Neural cell (in vitro differentiated cells): ENCODE data around the gene CILP. TPM values are rescaled to one million over a fixed set of nuclear protein-coding genes. Genes with fewer than 3 reads are reported as not detected.

Source experiments
- polyA plus RNA-seq: library from polyadenylated mRNA; depleted of rRNA; stranded (reverse); fragments of >200 nt; gene quantifications from 2 replicates; pipeline ENCODE4 v1.2.3, GENCODE V29; 2014
- small RNA-seq, 3 experiments: library from RNA; depleted of rRNA; stranded (forward); fragments of <200 nt; gene quantifications; one replicate each; pipeline ENCODE3, GENCODE V24; 2012

The CILP gene
- polyA plus RNA-seq, 1 donor from 2014 or later: 1.4 TPM

Small RNA genes within 50 kb of the gene (small RNA-seq; reads per million reads assigned to genes)
- 0 reads per million in 3 experiments for gene AC068213.1
- gene RNU6-686P: 0 reads per million in 3 experiments

Other genes starting within 250 kb of the CILP start
- gene SPG21, start 221.6 kb downstream of the CILP start, polyA plus RNA-seq: 67.6 and 67.7 TPM in 2 replicates
- gene MTFMT, start 181.8 kb downstream of the CILP start, polyA plus RNA-seq: 14.4 and 21.3 TPM in 2 replicates
- gene SLC51B, start 166.1 kb downstream of the CILP start, polyA plus RNA-seq: not detected in 2 replicates
- not detected in 2 replicates for gene RASL12, start 143.5 kb downstream of the CILP start, polyA plus RNA-seq
- gene KBTBD13, start 134.7 kb downstream of the CILP start, polyA plus RNA-seq: not detected in 2 replicates
- 10.3 TPM in 2 replicates for gene UBAP1L, start 96.3 kb downstream of the CILP start, polyA plus RNA-seq
- gene PDCD7, start 77.7 kb downstream of the CILP start, polyA plus RNA-seq: 46.8 and 47.5 TPM in 2 replicates
- 44.9 and 51.3 TPM in 2 replicates for gene CLPX, start 26.1 kb downstream of the CILP start, polyA plus RNA-seq
- 17.0 and 19.8 TPM in 2 replicates for gene PARP16, start 75.4 kb upstream of the CILP start, polyA plus RNA-seq
- gene RNU5A-1, start 84.6 kb upstream of the CILP start, polyA plus RNA-seq: not detected in 2 replicates
- gene RNU5B-1, start 93.2 kb upstream of the CILP start, polyA plus RNA-seq: not detected in 2 replicates
- gene IGDCC3, start 166.5 kb upstream of the CILP start, polyA plus RNA-seq: 14.4 and 18.8 TPM in 2 replicates
- 1.2 and 3.1 TPM in 2 replicates for gene IGDCC4, start 211.5 kb upstream of the CILP start, polyA plus RNA-seq